ENCODE data around the gene TSPAN18.
A peak's percentile ranks its signal among the peaks of the same experiment; 100 is the strongest.

The TSPAN18 gene

GRCh38 chr11:44950625-44951476 lies 224.1 kb downstream of the TSPAN18 start, which contains the start of gene TP53I11:
Gene TP53I11, minus strand, starts transcription at chr11:44950883. Its CDS starts 12,548 bp downstream, at chr11:44938335.
- no peak for DNase-seq (ENCODE audit: low read depth, low spot score)
- H3K4me3 ChIP-seq (ENCODE audit: low read length), result peak within 1 kb of the TSS; percentile 77

GRCh38 chr11:44952082-44952481 lies 225.3 kb downstream of the TSPAN18 start:
- H3K4me3 ChIP-seq (ENCODE audit: low read length), result no peak overlapping the region
- DNase-seq (ENCODE audit: low read depth, low spot score), result no peak

- DNase-seq (ENCODE audit: low read depth, low spot score), result no peak
These were observed 225.9 kb downstream of the TSPAN18 start for GRCh38 chr11:44952500-44953260.

GRCh38 chr11:44954051-44954906 lies 227.5 kb downstream of the TSPAN18 start:
- no peak for DNase-seq (ENCODE audit: low read depth, low spot score)
- no peak overlapping the region for H3K4me3 ChIP-seq (ENCODE audit: low read length)

More at GRCh38 chr11:44952500-44953260, 225.9 kb downstream of the TSPAN18 start:
- no peak overlapping the region for H3K4me3 ChIP-seq (ENCODE audit: low read length)

- no peak for DNase-seq (ENCODE audit: low read depth, low spot score)
These were observed 228.4 kb downstream of the TSPAN18 start for GRCh38 chr11:44955015-44955738.

GRCh38 chr11:44957040-44957515 lies 230.3 kb downstream of the TSPAN18 start:
- DNase-seq (ENCODE audit: low read depth, low spot score), result no peak
- H3K4me3 ChIP-seq (ENCODE audit: low read length), result no peak overlapping the region

More at GRCh38 chr11:44955015-44955738, 228.4 kb downstream of the TSPAN18 start:
- no peak overlapping the region for H3K4me3 ChIP-seq (ENCODE audit: low read length)

GRCh38 chr11:44957776-44958564 lies 231.2 kb downstream of the TSPAN18 start:
- no peak for DNase-seq (ENCODE audit: low read depth, low spot score)
- H3K4me3 ChIP-seq (ENCODE audit: low read length), result no peak overlapping the region

- no peak for DNase-seq (ENCODE audit: low read depth, low spot score)
These were observed 232.3 kb downstream of the TSPAN18 start for GRCh38 chr11:44959064-44959463.

GRCh38 chr11:44960200-44960845 lies 233.6 kb downstream of the TSPAN18 start:
- no peak for DNase-seq (ENCODE audit: low read depth, low spot score)
- H3K4me3 ChIP-seq (ENCODE audit: low read length), result no peak overlapping the region

More at GRCh38 chr11:44959064-44959463, 232.3 kb downstream of the TSPAN18 start:
- H3K4me3 ChIP-seq (ENCODE audit: low read length), result no peak overlapping the region

GRCh38 chr11:44962464-44962863 lies 235.7 kb downstream of the TSPAN18 start:
- H3K4me3 ChIP-seq (ENCODE audit: low read length), result no peak overlapping the region
- DNase-seq (ENCODE audit: low read depth, low spot score), result no peak

- DNase-seq (ENCODE audit: low read depth, low spot score), result no peak
These were observed 236.4 kb downstream of the TSPAN18 start for GRCh38 chr11:44963136-44963535.

GRCh38 chr11:44963948-44964347 lies 237.2 kb downstream of the TSPAN18 start:
- DNase-seq (ENCODE audit: low read depth, low spot score), result no peak
- no peak overlapping the region for H3K4me3 ChIP-seq (ENCODE audit: low read length)

More at GRCh38 chr11:44963136-44963535, 236.4 kb downstream of the TSPAN18 start:
- no peak overlapping the region for H3K4me3 ChIP-seq (ENCODE audit: low read length)

- no peak overlapping the region for H3K4me3 ChIP-seq (ENCODE audit: low read length)
- DNase-seq (ENCODE audit: low read depth, low spot score), result no peak
These were observed 237.9 kb downstream of the TSPAN18 start for GRCh38 chr11:44964526-44965209.

GRCh38 chr11:44966694-44967093 lies 239.9 kb downstream of the TSPAN18 start:
- H3K4me3 ChIP-seq (ENCODE audit: low read length), result no peak overlapping the region
- DNase-seq (ENCODE audit: low read depth, low spot score), result no peak

GRCh38 chr11:44967930-44968496 lies 241.3 kb downstream of the TSPAN18 start:
- no peak overlapping the region for H3K4me3 ChIP-seq (ENCODE audit: low read length)
- no peak for DNase-seq (ENCODE audit: low read depth, low spot score)

GRCh38 chr11:44968510-44968909 lies 241.7 kb downstream of the TSPAN18 start:
- no peak overlapping the region for H3K4me3 ChIP-seq (ENCODE audit: low read length)
- DNase-seq (ENCODE audit: low read depth, low spot score), result no peak

All from Jurkat, Clone E6-1 (cell line).